ENCODE data around the gene TMEM214. TPM values are rescaled to one million over a fixed set of nuclear protein-coding genes. Genes with fewer than 3 reads are reported as not detected.

Gene TMEM214
- total and polyA plus RNA-seq, 2 of the 8 experiments (the other 6 are each of a cell fraction or from before 2014, with no cell fraction given), result 49.7 to 71.0 TPM

- TF ChIP-seq BRCA1 (IDR thresholded peaks at IDR 0.05; ENCODE audit: low read depth, low read length) (no peak; the same call in 1 of the 2 replicates), CEBPB (IDR thresholded peaks at IDR 0.05; ENCODE audit: low read depth, low read length) (peak; percentile 77), SIN3A (conservative IDR thresholded peaks at IDR 0.05 in 1 of 2, IDR thresholded peaks at IDR 0.05 in 1 of 2; ENCODE audit: low read depth in 1 of 2, low read length in 2 of 2) (peak in 1 of 2 experiments; percentile 86; a peak in 2 of 4 replicates), JUND (IDR thresholded peaks at IDR 0.05; ENCODE audit: low read length) (no peak), MAX (IDR thresholded peaks at IDR 0.05) (peak; percentile 81), RFX5 (IDR thresholded peaks at IDR 0.05; ENCODE audit: borderline replicate concordance, low read depth, low read length) (no peak), TBP (IDR thresholded peaks at IDR 0.05; ENCODE audit: low read depth, low read length) (peak; percentile 98), SUZ12 (IDR thresholded peaks at IDR 0.05; ENCODE audit: low read length) (no peak), RXRA (IDR thresholded peaks at IDR 0.05; ENCODE audit: insufficient read depth, low read depth, low read length) (no peak), TAF1 (IDR thresholded peaks at IDR 0.05; ENCODE audit: low read depth, low read length) (no peak; the same call in 1 of the 2 replicates), PHF8 (conservative IDR thresholded peaks at IDR 0.05; ENCODE audit: low read depth, low read length) (peak; percentile 64), JUN (IDR thresholded peaks at IDR 0.05; ENCODE audit: low read depth, low read length) (no peak), ASH2L (IDR thresholded peaks at IDR 0.05; ENCODE audit: low read length) (peak; percentile 78), CTBP2 (IDR thresholded peaks at IDR 0.05; ENCODE audit: borderline replicate concordance, insufficient read depth, insufficient read length, low read length) (no peak), TEAD4 (IDR thresholded peaks at IDR 0.05; ENCODE audit: low read depth, low read length) (peak; percentile 71), EGR1 (IDR thresholded peaks at IDR 0.05; ENCODE audit: borderline replicate concordance, low read depth, low read length) (no peak)
These were observed 18.5 kb downstream of the TMEM214 start, which contains the start of gene AGBL5 (continued) for GRCh38 chr2:27050996-27051901.

Data from H1 (cell line).